ENCODE results near the gene COBLL1.
"Not testable (repeated sequence)": the region's sequence is repeated elsewhere in the genome, so short reads cannot be mapped to it uniquely, and the experiment has no call there.

Gene COBLL1

DNA sequence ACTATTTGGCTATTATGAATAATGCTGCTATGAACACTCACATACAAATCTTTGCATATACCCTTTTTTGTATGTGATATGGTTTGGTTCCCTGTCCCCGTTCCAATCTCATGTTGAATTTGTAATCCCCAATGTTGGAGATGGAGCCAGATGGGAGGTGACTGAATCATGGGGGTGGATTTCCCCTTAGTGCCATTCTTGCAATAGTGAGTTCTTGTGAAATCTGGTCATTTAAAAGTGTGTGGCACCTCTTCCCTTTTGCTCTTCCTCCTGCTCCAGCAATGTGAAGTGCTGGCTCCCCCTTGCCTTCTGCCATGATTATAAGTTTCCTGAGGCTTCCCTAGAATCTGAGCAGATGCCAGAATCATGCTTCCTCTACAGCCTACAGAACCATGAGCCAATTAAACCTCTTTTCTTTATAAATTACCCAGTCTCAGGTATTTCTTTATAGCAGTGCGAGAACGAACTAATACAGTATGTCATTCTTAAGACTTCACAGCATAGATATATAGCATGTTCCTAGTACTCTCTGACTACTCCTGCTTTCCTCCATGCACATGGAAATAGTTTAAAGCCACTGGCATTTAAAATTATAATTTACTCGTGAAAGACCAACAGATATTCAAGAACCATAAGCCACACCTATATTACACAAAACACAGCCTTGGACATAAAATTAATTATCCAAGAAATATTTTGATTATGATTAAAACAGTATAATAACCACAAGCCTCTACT is 75.2 kb downstream of the COBLL1 start:
- TF ChIP-seq, protein P1, sequence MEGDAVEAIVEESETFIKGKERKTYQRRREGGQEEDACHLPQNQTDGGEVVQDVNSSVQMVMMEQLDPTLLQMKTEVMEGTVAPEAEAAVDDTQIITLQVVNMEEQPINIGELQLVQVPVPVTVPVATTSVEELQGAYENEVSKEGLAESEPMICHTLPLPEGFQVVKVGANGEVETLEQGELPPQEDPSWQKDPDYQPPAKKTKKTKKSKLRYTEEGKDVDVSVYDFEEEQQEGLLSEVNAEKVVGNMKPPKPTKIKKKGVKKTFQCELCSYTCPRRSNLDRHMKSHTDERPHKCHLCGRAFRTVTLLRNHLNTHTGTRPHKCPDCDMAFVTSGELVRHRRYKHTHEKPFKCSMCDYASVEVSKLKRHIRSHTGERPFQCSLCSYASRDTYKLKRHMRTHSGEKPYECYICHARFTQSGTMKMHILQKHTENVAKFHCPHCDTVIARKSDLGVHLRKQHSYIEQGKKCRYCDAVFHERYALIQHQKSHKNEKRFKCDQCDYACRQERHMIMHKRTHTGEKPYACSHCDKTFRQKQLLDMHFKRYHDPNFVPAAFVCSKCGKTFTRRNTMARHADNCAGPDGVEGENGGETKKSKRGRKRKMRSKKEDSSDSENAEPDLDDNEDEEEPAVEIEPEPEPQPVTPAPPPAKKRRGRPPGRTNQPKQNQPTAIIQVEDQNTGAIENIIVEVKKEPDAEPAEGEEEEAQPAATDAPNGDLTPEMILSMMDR (IDR thresholded peaks at IDR 0.05; ENCODE audit: control insufficient read depth, insufficient read depth, low read depth, low read length, missing control alignments) = no peak
- no peak for DNase-seq (ENCODE audit: low read depth)
- H3K4me3 ChIP-seq (ENCODE audit: control insufficient read depth, low read depth, low read length) = no peak overlapping the region

DNA sequence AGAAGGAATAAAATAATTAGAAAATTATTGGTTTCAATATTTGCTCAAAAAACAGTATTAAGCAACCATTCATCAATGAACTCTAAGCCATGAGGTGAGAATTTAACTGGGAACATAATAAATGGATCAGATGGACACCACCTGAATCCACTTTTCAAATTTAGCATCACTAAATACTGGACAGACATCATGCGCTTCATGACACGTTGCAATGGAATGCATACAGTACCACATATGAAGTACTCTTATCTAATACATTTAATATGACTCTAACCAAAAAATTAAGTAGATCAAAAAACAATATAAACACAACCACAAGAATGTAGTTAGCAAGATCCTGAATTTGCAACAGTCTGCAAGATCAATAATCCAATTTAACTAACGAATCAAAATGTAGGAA is 76.6 kb downstream of the COBLL1 start:
- TF ChIP-seq, protein P1 (IDR thresholded peaks at IDR 0.05; ENCODE audit: control insufficient read depth, insufficient read depth, low read depth, low read length, missing control alignments) = no peak

DNA sequence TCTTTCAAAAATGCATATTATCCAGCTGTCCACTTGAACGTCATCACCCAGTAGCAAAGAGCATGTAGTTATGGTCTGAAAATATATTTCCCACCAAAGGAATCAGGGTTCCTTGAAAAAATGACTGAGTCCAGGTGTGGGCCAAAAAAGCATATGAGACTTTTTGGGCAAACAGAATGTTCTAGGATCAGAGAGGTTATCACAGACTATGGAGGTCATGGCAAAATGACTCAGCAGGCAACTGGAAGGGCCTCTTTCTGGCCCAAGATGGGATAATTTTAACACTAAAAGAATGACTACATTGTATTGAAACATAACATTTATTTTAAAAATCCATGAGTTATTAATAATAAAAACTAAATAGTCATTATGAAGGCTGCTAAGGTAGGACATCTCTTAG is 77.1 kb downstream of the COBLL1 start:
- TF ChIP-seq, protein P1 (IDR thresholded peaks at IDR 0.05; ENCODE audit: control insufficient read depth, insufficient read depth, low read depth, low read length, missing control alignments) = no peak

More for the DNA sequence above, 76.6 kb downstream of the COBLL1 start:
- H3K4me3 ChIP-seq (ENCODE audit: control insufficient read depth, low read depth, low read length) = no peak overlapping the region
- DNase-seq (ENCODE audit: low read depth) = no peak

GRCh38 chr2:164763431-164763830 is 78.2 kb downstream of the COBLL1 start:
- H3K4me3 ChIP-seq (ENCODE audit: control insufficient read depth, low read depth, low read length) = no peak overlapping the region
- DNase-seq (ENCODE audit: low read depth) = no peak
- TF ChIP-seq, protein P1 (IDR thresholded peaks at IDR 0.05; ENCODE audit: control insufficient read depth, insufficient read depth, low read depth, low read length, missing control alignments) = no peak

More for the DNA sequence above, 77.1 kb downstream of the COBLL1 start:
- no peak overlapping the region for H3K4me3 ChIP-seq (ENCODE audit: control insufficient read depth, low read depth, low read length)
- no peak for DNase-seq (ENCODE audit: low read depth)

DNA sequence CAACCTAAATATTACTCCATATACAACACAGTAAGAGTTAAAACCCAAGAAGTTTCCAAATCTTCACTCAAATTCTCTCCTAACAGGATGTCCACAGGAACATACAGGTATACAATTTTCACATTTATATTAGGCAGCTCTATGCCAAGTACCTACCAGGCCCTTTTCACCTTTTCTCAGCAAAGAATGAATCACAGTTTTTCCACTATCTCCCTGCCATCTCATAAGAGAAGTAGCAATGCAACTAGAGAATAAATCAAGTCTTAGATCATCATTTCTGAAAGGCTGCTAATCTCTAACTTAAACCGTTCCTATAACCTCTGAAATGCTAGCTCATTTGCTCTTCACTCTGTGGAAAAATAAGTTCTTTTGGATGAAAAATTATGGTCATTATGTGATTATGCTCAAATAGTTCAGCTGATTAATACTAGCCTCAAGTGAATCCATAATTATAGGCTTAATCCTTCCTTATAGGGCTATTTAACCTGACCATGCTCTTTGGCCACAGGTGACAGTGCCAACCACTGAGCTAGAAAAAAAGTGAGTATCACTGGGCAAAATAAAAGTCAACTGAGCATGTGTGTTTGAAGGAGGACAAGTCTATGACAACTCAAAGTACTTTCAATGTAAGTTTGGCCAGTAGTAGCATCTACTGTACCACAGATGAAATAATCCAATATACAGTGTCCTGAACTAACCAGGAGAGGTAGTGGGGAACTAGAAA is 79.7 kb downstream of the COBLL1 start:
- no peak for DNase-seq (ENCODE audit: low read depth)
- no peak overlapping the region for H3K4me3 ChIP-seq (ENCODE audit: control insufficient read depth, low read depth, low read length)
- TF ChIP-seq, protein P1 (IDR thresholded peaks at IDR 0.05; ENCODE audit: control insufficient read depth, insufficient read depth, low read depth, low read length, missing control alignments) = no peak

DNA sequence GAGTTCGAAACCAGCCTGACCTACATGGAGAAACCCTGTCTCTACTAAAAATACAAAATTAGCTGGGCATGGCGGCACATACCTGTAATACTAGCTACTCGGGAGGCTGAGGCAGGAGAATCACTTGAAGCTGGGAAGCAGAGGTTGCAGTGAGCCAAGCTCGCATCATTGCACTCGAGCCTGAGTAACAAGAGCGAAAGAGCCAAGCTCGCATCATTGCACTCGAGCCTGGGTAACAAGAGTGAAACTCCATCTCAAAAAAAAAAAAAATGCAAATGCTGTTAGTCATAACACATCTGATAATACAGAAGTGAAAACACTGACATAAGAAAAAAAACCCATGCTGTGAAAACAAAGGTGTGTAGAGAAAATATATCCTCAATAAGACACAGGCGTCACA is 80.4 kb downstream of the COBLL1 start:
- H3K4me3 ChIP-seq (ENCODE audit: control insufficient read depth, low read depth, low read length); DNase-seq (ENCODE audit: low read depth): not testable (repeated sequence)

GRCh38 chr2:164760179-164760578 is 81.4 kb downstream of the COBLL1 start:
- H3K4me3 ChIP-seq (ENCODE audit: control insufficient read depth, low read depth, low read length) = no peak overlapping the region
- TF ChIP-seq, protein P1 (IDR thresholded peaks at IDR 0.05; ENCODE audit: control insufficient read depth, insufficient read depth, low read depth, low read length, missing control alignments) = no peak
- DNase-seq (ENCODE audit: low read depth) = no peak

Measured in AG09309 (cell line).